MCF 10A (cell line): Measurements from ENCODE around the gene ZER1. TPM values are rescaled to one million over a fixed set of nuclear protein-coding genes. Genes with fewer than 3 reads are reported as not detected.

Experiments used
- BruUV-seq: library from RNA; stranded (reverse); fragments of 400-500 nt; replicated peaks from 2 replicates; lab custom pipeline; 2021; lab: Mats Ljungman, UMichigan
- CTCF ChIA-PET: fragments of 300-600 bp; sonication (Branson Sonifier 250); formaldehyde crosslinking; extraction: SDS; loops from one replicate; lab custom pipeline; 2021; ENCODE audit warnings: antibody characterized with exemption, inconsistent platforms; lab: Yijun Ruan, JAX
- POLR2A ChIA-PET: fragments of 300-600, 350-650 bp; sonication (Branson Sonifier 250); formaldehyde crosslinking; extraction: SDS; loops from one replicate; lab custom pipeline; 2020; ENCODE audit warnings: antibody characterized with exemption, inconsistent platforms; lab: Yijun Ruan, JAX
- DNase-seq: peaks from one replicate; pipeline ENCODE4 v3.0.0-alpha.2; 2018; ENCODE audit not compliant: unreplicated experiment
- H3K27ac Mint-ChIP-seq: one replicate; pipeline ENCODE4 v1.8.0; 2022; ENCODE audit warnings: mild to moderate bottlenecking, low read depth, mixed read lengths; ENCODE audit not compliant: unreplicated experiment
- H3K27me3 Mint-ChIP-seq: one replicate; pipeline ENCODE4 v1.8.0; 2022; ENCODE audit warnings: mixed read lengths; ENCODE audit not compliant: insufficient read depth, unreplicated experiment
- H3K36me3 Mint-ChIP-seq: one replicate; pipeline ENCODE4 v1.8.0; 2022; ENCODE audit warnings: mild to moderate bottlenecking, moderate library complexity, mixed read lengths; ENCODE audit not compliant: insufficient read depth, unreplicated experiment
- H3K4me1 Mint-ChIP-seq: one replicate; pipeline ENCODE4 v1.8.0; 2022; ENCODE audit warnings: mixed read lengths; ENCODE audit not compliant: insufficient read depth, unreplicated experiment
- H3K4me3 Mint-ChIP-seq: one replicate; pipeline ENCODE4 v1.8.0; 2022; ENCODE audit warnings: mild to moderate bottlenecking, moderate library complexity, mixed read lengths; ENCODE audit not compliant: unreplicated experiment
- H3K9me3 Mint-ChIP-seq: one replicate; pipeline ENCODE4 v1.8.0; 2022; ENCODE audit warnings: mixed read lengths; ENCODE audit not compliant: unreplicated experiment
- CTCF ChIP-seq: fragments of 200-600 bp; IDR thresholded peaks from one replicate; pipeline ENCODE4 v1.8.0; 2022; ENCODE audit warnings: antibody characterized with exemption, mild to moderate bottlenecking; ENCODE audit not compliant: unreplicated experiment
- intact Hi-C: fragments of 100-400 bp; cut with micrococcal nuclease; formaldehyde crosslinking; loops from 2 replicates; pipeline ENCODE4 v1.14.1; 2022
- total RNA-seq: library from RNA; stranded (reverse); gene quantifications from 2 replicates; pipeline ENCODE4 v1.2.3, GENCODE V29; 2022

ZER1 gene
- total RNA-seq, 1 experiment from 2014 or later: 19.5 TPM

- BruUV-seq: no TSS peak
- peaks cover 20% of the 10 kb centered on the region for H3K4me1 Mint-ChIP-seq
- no peaks in the 10 kb centered on the region for H3K27me3 Mint-ChIP-seq
- ChIA-PET CTCF (no interaction called here), POLR2A (interaction anchor here (1.4 to 1.8 kb wide), 2 partner anchors 27 to 83 kb away, joined by 7 to 12 read pairs; no protein-coding TSS in a partner anchor)
- no peak overlapping the region for H3K27ac Mint-ChIP-seq
- intact Hi-C loops: no loop called here
- no peaks in the 10 kb centered on the region for H3K9me3 Mint-ChIP-seq
- no peaks in the 10 kb centered on the region for H3K36me3 Mint-ChIP-seq
- no peak overlapping the region for H3K4me3 Mint-ChIP-seq
- TF ChIP-seq CTCF: no peak
- DNase-seq: no peak
Observed at GRCh38 chr9:128718047-128718446, 53.7 kb downstream of the ZER1 start.

- BruUV-seq: no TSS peak
- H3K27me3 Mint-ChIP-seq: no peaks in the 10 kb centered on the region
- H3K4me3 Mint-ChIP-seq: no peak overlapping the region
- H3K4me1 Mint-ChIP-seq: peaks cover 9% of the 10 kb centered on the region
- intact Hi-C loops: no loop called here
- ChIA-PET POLR2A (interaction anchor here (0.6 to 1.4 kb wide), 2 partner anchors 26 to 164 kb away, joined by 3 to 7 read pairs; no protein-coding TSS in a partner anchor), CTCF (interaction anchor here (0.6 to 1.2 kb wide), 3 partner anchors 16 to 395 kb away, joined by 3 to 6 read pairs (median 3); no protein-coding TSS in a partner anchor)
- no peak for TF ChIP-seq CTCF
- DNase-seq: no peak
- H3K27ac Mint-ChIP-seq: no peak overlapping the region
- no peaks in the 10 kb centered on the region for H3K36me3 Mint-ChIP-seq
- H3K9me3 Mint-ChIP-seq: no peaks in the 10 kb centered on the region
Observed at GRCh38 chr9:128716581-128717254, 55.0 kb downstream of the ZER1 start.

- H3K4me1 Mint-ChIP-seq: peaks cover 5% of the 10 kb centered on the region
- H3K36me3 Mint-ChIP-seq: no peaks in the 10 kb centered on the region
- ChIA-PET CTCF (interaction anchor here (0.7 kb wide), 1 partner anchor 23 kb away, joined by 3 read pairs; no protein-coding TSS in a partner anchor), POLR2A (no interaction called here)
- no peaks in the 10 kb centered on the region for H3K27me3 Mint-ChIP-seq
- no peaks in the 10 kb centered on the region for H3K9me3 Mint-ChIP-seq
- no TSS peak for BruUV-seq
- intact Hi-C loops: no loop called here
- H3K4me3 Mint-ChIP-seq: no peak overlapping the region
- H3K27ac Mint-ChIP-seq: no peak overlapping the region
- TF ChIP-seq CTCF: no peak
- no peak for DNase-seq
Observed at GRCh38 chr9:128715436-128715750, 56.3 kb downstream of the ZER1 start.

- H3K4me3 Mint-ChIP-seq: no peak overlapping the region
- H3K27me3 Mint-ChIP-seq: no peaks in the 10 kb centered on the region
- no peaks in the 10 kb centered on the region for H3K36me3 Mint-ChIP-seq
- H3K4me1 Mint-ChIP-seq: peaks cover 5% of the 10 kb centered on the region
- intact Hi-C loops: no loop called here
- DNase-seq: no peak
- no peak overlapping the region for H3K27ac Mint-ChIP-seq
- ChIA-PET CTCF (interaction anchor here (0.6 kb wide), 2 partner anchors 51 to 334 kb away, joined by 3 to 4 read pairs; no protein-coding TSS in a partner anchor), POLR2A (no interaction called here)
- no peak for TF ChIP-seq CTCF
- BruUV-seq: no TSS peak
- no peaks in the 10 kb centered on the region for H3K9me3 Mint-ChIP-seq
Observed at GRCh38 chr9:128714586-128715435, 56.9 kb downstream of the ZER1 start.
